ENCODE measurements around the gene KATNAL1.

KATNAL1 gene

DNA sequence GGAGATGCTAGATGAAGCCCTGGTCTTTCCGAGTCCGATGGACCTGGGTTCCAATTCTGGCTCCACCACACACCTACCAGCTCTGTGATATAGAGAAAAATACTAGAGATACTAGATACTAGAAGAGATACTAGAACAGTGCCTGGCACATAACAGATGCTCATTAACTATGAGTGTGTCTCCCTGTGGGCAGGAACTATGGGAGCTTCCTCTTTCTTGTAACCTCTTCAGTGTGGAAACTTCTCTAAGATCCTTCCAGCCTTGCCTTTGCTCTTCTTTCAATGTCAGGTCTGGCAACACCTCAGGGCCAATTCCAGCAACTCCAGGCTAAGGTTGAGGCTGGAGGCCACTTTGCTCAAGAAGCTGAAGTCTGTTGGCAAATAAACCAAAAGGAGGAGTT, 143.9 kb downstream of the KATNAL1 start:
- H3K9ac ChIP-seq (ENCODE audit: low read length): no peak overlapping the region
- no peaks in the 10 kb centered on the region for H3F3A ChIP-seq (ENCODE audit: insufficient read depth, low read length)
- no peak for DNase-seq
- no peak overlapping the region for H3K4me2 ChIP-seq (ENCODE audit: low read depth, low read length)
- no peaks in the 10 kb centered on the region for H3K9me2 ChIP-seq (replicated peaks; ENCODE audit: insufficient read depth, low read length)
- TF ChIP-seq, protein P1, sequence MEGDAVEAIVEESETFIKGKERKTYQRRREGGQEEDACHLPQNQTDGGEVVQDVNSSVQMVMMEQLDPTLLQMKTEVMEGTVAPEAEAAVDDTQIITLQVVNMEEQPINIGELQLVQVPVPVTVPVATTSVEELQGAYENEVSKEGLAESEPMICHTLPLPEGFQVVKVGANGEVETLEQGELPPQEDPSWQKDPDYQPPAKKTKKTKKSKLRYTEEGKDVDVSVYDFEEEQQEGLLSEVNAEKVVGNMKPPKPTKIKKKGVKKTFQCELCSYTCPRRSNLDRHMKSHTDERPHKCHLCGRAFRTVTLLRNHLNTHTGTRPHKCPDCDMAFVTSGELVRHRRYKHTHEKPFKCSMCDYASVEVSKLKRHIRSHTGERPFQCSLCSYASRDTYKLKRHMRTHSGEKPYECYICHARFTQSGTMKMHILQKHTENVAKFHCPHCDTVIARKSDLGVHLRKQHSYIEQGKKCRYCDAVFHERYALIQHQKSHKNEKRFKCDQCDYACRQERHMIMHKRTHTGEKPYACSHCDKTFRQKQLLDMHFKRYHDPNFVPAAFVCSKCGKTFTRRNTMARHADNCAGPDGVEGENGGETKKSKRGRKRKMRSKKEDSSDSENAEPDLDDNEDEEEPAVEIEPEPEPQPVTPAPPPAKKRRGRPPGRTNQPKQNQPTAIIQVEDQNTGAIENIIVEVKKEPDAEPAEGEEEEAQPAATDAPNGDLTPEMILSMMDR (IDR thresholded peaks at IDR 0.05; ENCODE audit: low read length): no peak
- TF ChIP-seq EZH2phosphoT487 (IDR thresholded peaks at IDR 0.05; ENCODE audit: low read length): no peak
- no peak for TF ChIP-seq EZH2 (optimal IDR thresholded peaks at IDR 0.05; ENCODE audit: low read depth, low read length)
- no peak overlapping the region for H3K4me3 ChIP-seq (ENCODE audit: low read length)
- no peaks in the 10 kb centered on the region for H3K79me2 ChIP-seq (ENCODE audit: low read length)
- no peaks in the 10 kb centered on the region for H3K27me3 ChIP-seq (replicated peaks; ENCODE audit: insufficient read depth, low read length)
- H4K20me1 ChIP-seq (ENCODE audit: insufficient read depth, low read length): no peaks in the 10 kb centered on the region
- H3K4me1 ChIP-seq (ENCODE audit: low read length): 0 out of 2 replicates have a peak, but pooled peaks cover 3% of the 10 kb centered on the region
- H3K9me3 ChIP-seq (replicated peaks; ENCODE audit: insufficient read depth, low read length): no peaks in the 10 kb centered on the region
- H2AFZ ChIP-seq (ENCODE audit: low read length): no peak overlapping the region
- H3K36me3 ChIP-seq (replicated peaks; ENCODE audit: insufficient read depth, low read length): no peaks in the 10 kb centered on the region
- no peak overlapping the region for H3K27ac ChIP-seq (ENCODE audit: low read length)

DNA sequence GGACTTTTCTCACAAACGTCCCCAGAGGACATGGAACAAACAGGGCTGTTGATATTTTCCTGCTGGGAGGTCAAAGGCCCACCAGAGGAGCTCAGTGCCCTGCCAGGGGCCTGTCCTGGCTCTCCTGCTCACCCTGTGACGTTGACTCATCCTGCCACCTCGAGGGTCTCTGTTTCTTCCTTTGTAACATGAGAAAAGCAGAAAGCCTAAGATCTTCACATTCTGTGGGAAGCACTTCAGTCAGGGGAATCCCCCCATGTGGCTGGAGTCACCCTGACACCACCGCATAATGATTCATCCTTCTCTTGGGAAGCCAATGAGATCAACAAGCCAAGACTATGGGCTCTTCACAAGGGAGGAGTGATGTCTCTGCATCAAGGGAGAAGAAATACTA, 147.9 kb downstream of the KATNAL1 start:
- TF ChIP-seq, protein P1 (IDR thresholded peaks at IDR 0.05; ENCODE audit: low read length): no peak
- TF ChIP-seq EZH2phosphoT487 (IDR thresholded peaks at IDR 0.05; ENCODE audit: low read length) (no peak), EZH2 (optimal IDR thresholded peaks at IDR 0.05; ENCODE audit: low read depth, low read length) (no peak)
- Histone ChIP-seq H3K27ac (ENCODE audit: low read length) (no peak overlapping the region), H3K4me2 (ENCODE audit: low read depth, low read length) (no peak overlapping the region), H3K9ac (ENCODE audit: low read length) (no peak overlapping the region), H3K79me2 (ENCODE audit: low read length) (no peaks in the 10 kb centered on the region), H3K4me3 (ENCODE audit: low read length) (no peak overlapping the region), H4K20me1 (ENCODE audit: insufficient read depth, low read length) (no peaks in the 10 kb centered on the region), H3K9me2 (replicated peaks; ENCODE audit: insufficient read depth, low read length) (no peaks in the 10 kb centered on the region), H3F3A (ENCODE audit: insufficient read depth, low read length) (peaks cover 7% of the 10 kb centered on the region; the same call in 1 of the 2 replicates), H3K27me3 (replicated peaks; ENCODE audit: insufficient read depth, low read length) (no peaks in the 10 kb centered on the region), H3K36me3 (replicated peaks; ENCODE audit: insufficient read depth, low read length) (no peaks in the 10 kb centered on the region), H2AFZ (ENCODE audit: low read length) (no peak overlapping the region), H3K9me3 (replicated peaks; ENCODE audit: insufficient read depth, low read length) (no peaks in the 10 kb centered on the region), H3K4me1 (ENCODE audit: low read length) (0 out of 2 replicates have a peak, but pooled peaks cover 12% of the 10 kb centered on the region)
- DNase-seq: no peak

DNA sequence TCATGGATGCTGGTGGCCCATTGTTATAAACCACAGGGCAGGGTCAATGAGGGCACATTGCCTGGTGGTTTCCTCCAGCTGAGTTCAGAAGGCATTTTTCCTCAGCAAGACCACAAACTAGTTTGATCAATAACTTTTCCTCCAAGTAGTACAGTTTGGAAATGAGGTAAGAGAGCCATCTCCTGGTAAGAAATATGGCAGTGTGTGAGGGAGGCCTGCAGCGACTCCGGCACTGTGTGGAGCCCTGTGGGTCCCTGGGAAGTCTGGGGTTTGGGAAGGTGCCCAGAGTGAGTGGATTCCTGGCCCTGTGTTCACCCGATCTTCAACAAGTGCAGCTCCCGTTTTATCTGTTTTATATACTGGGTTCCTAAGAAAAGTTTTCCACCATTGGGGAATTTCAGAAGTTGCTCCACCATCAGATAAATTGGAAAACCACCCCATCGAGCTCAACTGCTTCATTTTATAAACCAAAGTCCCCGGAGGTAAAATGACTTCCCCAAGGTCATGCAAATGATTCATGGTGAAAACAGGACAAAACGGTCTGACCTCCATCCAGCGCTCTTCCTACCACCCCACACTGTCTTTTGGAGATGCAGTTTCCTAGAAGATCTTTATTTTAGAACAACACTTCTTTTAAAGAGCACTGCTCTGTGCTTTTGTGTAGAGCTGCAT, 148.4 kb downstream of the KATNAL1 start:
- H2AFZ ChIP-seq (ENCODE audit: low read length): no peak overlapping the region
- H3K9me3 ChIP-seq (replicated peaks; ENCODE audit: insufficient read depth, low read length): no peaks in the 10 kb centered on the region
- no peak for DNase-seq
- no peaks in the 10 kb centered on the region for H3K9me2 ChIP-seq (replicated peaks; ENCODE audit: insufficient read depth, low read length)
- no peak overlapping the region for H3K9ac ChIP-seq (ENCODE audit: low read length)
- no peaks in the 10 kb centered on the region for H4K20me1 ChIP-seq (ENCODE audit: insufficient read depth, low read length)
- H3K4me3 ChIP-seq (ENCODE audit: low read length): no peak overlapping the region
- H3K36me3 ChIP-seq (replicated peaks; ENCODE audit: insufficient read depth, low read length): no peaks in the 10 kb centered on the region
- peaks cover 7% of the 10 kb centered on the region; the same call in 1 of the 2 replicates for H3F3A ChIP-seq (ENCODE audit: insufficient read depth, low read length)
- H3K27me3 ChIP-seq (replicated peaks; ENCODE audit: insufficient read depth, low read length): no peaks in the 10 kb centered on the region
- H3K4me1 ChIP-seq (ENCODE audit: low read length): 0 out of 2 replicates have a peak, but pooled peaks cover 12% of the 10 kb centered on the region
- H3K27ac ChIP-seq (ENCODE audit: low read length): no peak overlapping the region
- TF ChIP-seq EZH2 (optimal IDR thresholded peaks at IDR 0.05; ENCODE audit: low read depth, low read length) (no peak), EZH2phosphoT487 (IDR thresholded peaks at IDR 0.05; ENCODE audit: low read length) (no peak)
- TF ChIP-seq, protein P1 (IDR thresholded peaks at IDR 0.05; ENCODE audit: low read length): peak; percentile 25
- H3K79me2 ChIP-seq (ENCODE audit: low read length): no peaks in the 10 kb centered on the region
- H3K4me2 ChIP-seq (ENCODE audit: low read depth, low read length): no peak overlapping the region
